GM23338 (cell line): ENCODE results near the gene CD40. TPM values are rescaled to one million over a fixed set of nuclear protein-coding genes. Genes with fewer than 3 reads are reported as not detected.

Source experiments
- ATAC-seq: fragments of 200-7000 bp; cut with Tn5 transposase; 3 replicates; pipeline ENCODE4 v1.9.1; 2020
- DNase-seq: peaks from one replicate; pipeline ENCODE4 v3.0.0-alpha.2; 2015; ENCODE audit warnings: low spot score
- H2AFZ ChIP-seq: fragments of 200-600 bp; sonication (generic); 2 replicates; pipeline ENCODE4 v1.8.0; 2016; ENCODE audit warnings: antibody characterized with exemption, mild to moderate bottlenecking, moderate library complexity
- H3F3A ChIP-seq: fragments of 200-600 bp; sonication (generic); replicated peaks from 2 replicates; pipeline ENCODE4 v1.8.0; 2017; ENCODE audit warnings: antibody characterized with exemption, mixed run types, low read depth
- H3K27ac ChIP-seq: fragments of 200-600 bp; sonication (generic); 2 replicates; pipeline ENCODE4 v1.6.1; 2016; ENCODE audit warnings: low read depth
- H3K27me3 ChIP-seq: fragments of 200-600 bp; sonication (generic); 2 replicates; pipeline ENCODE4 v1.8.0; 2016; ENCODE audit warnings: mild to moderate bottlenecking, mixed run types, moderate library complexity; ENCODE audit not compliant: insufficient read depth
- H3K36me3 ChIP-seq: fragments of 200-600 bp; sonication (generic); 2 replicates; pipeline ENCODE4 v1.8.0; 2016; ENCODE audit warnings: mild to moderate bottlenecking; ENCODE audit not compliant: insufficient read depth
- H3K4me1 ChIP-seq: fragments of 200-600 bp; sonication (generic); 2 replicates; pipeline ENCODE4 v1.8.0; 2016; ENCODE audit warnings: mild to moderate bottlenecking, moderate library complexity; ENCODE audit not compliant: insufficient read depth
- H3K4me2 ChIP-seq: fragments of 200-600 bp; sonication (generic); 2 replicates; pipeline ENCODE4 v1.7.1; 2017; ENCODE audit warnings: mixed run types
- H3K4me3 ChIP-seq: fragments of 200-600 bp; sonication (generic); 2 replicates; pipeline ENCODE4 v1.6.1; 2016; ENCODE audit warnings: mixed run types
- H3K79me2 ChIP-seq: fragments of 200-600 bp; sonication (generic); replicated peaks from 2 replicates; pipeline ENCODE4 v1.8.0; 2017; ENCODE audit warnings: mild to moderate bottlenecking; ENCODE audit not compliant: insufficient read depth
- H3K9me2 ChIP-seq: fragments of 200-600 bp; sonication (generic); 2 replicates; pipeline ENCODE4 v1.8.0; 2017; ENCODE audit not compliant: insufficient read depth
- H4K20me1 ChIP-seq: fragments of 200-600 bp; sonication (generic); replicated peaks from 2 replicates; pipeline ENCODE4 v1.8.0; 2017; ENCODE audit warnings: mild to moderate bottlenecking; ENCODE audit not compliant: insufficient read depth
- H3K27ac Mint-ChIP-seq: 2 replicates; pipeline ENCODE4 v1.8.0; 2020; ENCODE audit warnings: inconsistent platforms, mild to moderate bottlenecking, moderate library complexity, mixed read lengths
- H3K27me3 Mint-ChIP-seq: 3 replicates; pipeline ENCODE4 v1.8.0; 2022; ENCODE audit warnings: low read depth, mild to moderate bottlenecking, moderate library complexity, mixed read lengths, inconsistent platforms; ENCODE audit not compliant: insufficient read depth, poor library complexity
- H3K36me3 Mint-ChIP-seq: 3 replicates; pipeline ENCODE4 v1.8.0; 2021; ENCODE audit warnings: low read depth, mild to moderate bottlenecking, inconsistent platforms, moderate library complexity, mixed read lengths
- H3K4me1 Mint-ChIP-seq: 3 replicates; pipeline ENCODE4 v1.8.0; 2020; ENCODE audit warnings: mild to moderate bottlenecking, inconsistent platforms, mixed read lengths
- H3K4me3 Mint-ChIP-seq: 3 replicates; pipeline ENCODE4 v1.8.0; 2021; ENCODE audit warnings: moderate library complexity, mild to moderate bottlenecking, inconsistent platforms, mixed read lengths
- H3K9me3 Mint-ChIP-seq: 3 replicates; pipeline ENCODE4 v1.8.0; 2020; ENCODE audit warnings: moderate library complexity, mild to moderate bottlenecking, inconsistent platforms, mixed read lengths
- CREB1 ChIP-seq: fragments of 250-450 bp; sonication (Bioruptor Pico); IDR thresholded peaks from 2 replicates; pipeline ENCODE4 v1.5.0; 2020; ENCODE audit warnings: low read depth, mild to moderate bottlenecking, moderate library complexity
- EZH2 ChIP-seq: fragments of 200-600 bp; sonication (generic); IDR thresholded peaks from one replicate; pipeline ENCODE4 v1.8.0; 2017; ENCODE audit warnings: antibody characterized with exemption, mild to moderate bottlenecking, low read depth; ENCODE audit not compliant: unreplicated experiment
- POLR2AphosphoS5 ChIP-seq: IDR thresholded peaks from 2 replicates; pipeline ENCODE4 v1.6.1; 2016; ENCODE audit warnings: antibody characterized with exemption, low read depth
- STAT1 ChIP-seq: IDR thresholded peaks from one replicate; pipeline ENCODE4 v1.6.1; 2016; ENCODE audit warnings: antibody characterized with exemption; ENCODE audit not compliant: unreplicated experiment
- ZNF114 ChIP-seq: fragments of 250-450 bp; sonication (Bioruptor Pico); IDR thresholded peaks from 2 replicates; pipeline ENCODE4 v1.5.0; 2020; ENCODE audit warnings: mild to moderate bottlenecking, moderate library complexity
- ZNF331 ChIP-seq: fragments of 250-450 bp; sonication (Bioruptor Pico); IDR thresholded peaks from 2 replicates; pipeline ENCODE4 v1.5.0; 2020; ENCODE audit warnings: low read depth, mild to moderate bottlenecking, moderate library complexity
- long read RNA-seq: library from polyadenylated mRNA; unstranded; transcript quantifications from one replicate; pipeline ENCODE4 v2.0.0, GENCODE V29; 2020; ENCODE audit not compliant: unreplicated experiment
- polyA plus RNA-seq: library from polyadenylated mRNA; unstranded; fragments of >200 nt; fragmentation: Nextera tagmentation; extraction: Ambion mirVana; gene quantifications from 2 replicates; pipeline ENCODE4 v1.2.1, GENCODE V29; 2016
- total RNA-seq: library from RNA; depleted of rRNA; stranded (reverse); fragments of >200 nt; shearing (Covaris generic); gene quantifications from 2 replicates; pipeline ENCODE4 v1.2.3, GENCODE V29; 2014; rRNA removed
- TF ChIP-seq, protein P1 (sequence below), 2 experiments: fragments of 200-600 bp in 1 of 2; sonication (generic) in 1 of 2; conservative IDR thresholded peaks; 2 replicates each; pipeline versions ENCODE4 v1.5.1 to v1.6.1; 2016 to 2017; ENCODE audit warnings: antibody characterized with exemption in 2 of 2, low read depth in 2 of 2, mild to moderate bottlenecking in 2 of 2, moderate library complexity in 1 of 2
- TF ChIP-seq, protein P2 (sequence below): fragments of 250-450 bp; sonication (Bioruptor Pico); IDR thresholded peaks from 2 replicates; pipeline ENCODE4 v1.5.0; 2020; ENCODE audit warnings: mild to moderate bottlenecking, moderate library complexity

CD40 gene
- total RNA-seq (9.9 and 15.4 TPM in 2 replicates), polyA plus RNA-seq (17.9 and 18.9 TPM in 2 replicates)
- long read RNA-seq, transcript CD40-202 (9 exons, 1,729 nt) = major isoform, 10 of 18 reads
- long read RNA-seq, partial matches to known transcripts = 0 of 18 reads
- long read RNA-seq, other reads (novel, unspliced or antisense) = 8 of 18 reads

DNA sequence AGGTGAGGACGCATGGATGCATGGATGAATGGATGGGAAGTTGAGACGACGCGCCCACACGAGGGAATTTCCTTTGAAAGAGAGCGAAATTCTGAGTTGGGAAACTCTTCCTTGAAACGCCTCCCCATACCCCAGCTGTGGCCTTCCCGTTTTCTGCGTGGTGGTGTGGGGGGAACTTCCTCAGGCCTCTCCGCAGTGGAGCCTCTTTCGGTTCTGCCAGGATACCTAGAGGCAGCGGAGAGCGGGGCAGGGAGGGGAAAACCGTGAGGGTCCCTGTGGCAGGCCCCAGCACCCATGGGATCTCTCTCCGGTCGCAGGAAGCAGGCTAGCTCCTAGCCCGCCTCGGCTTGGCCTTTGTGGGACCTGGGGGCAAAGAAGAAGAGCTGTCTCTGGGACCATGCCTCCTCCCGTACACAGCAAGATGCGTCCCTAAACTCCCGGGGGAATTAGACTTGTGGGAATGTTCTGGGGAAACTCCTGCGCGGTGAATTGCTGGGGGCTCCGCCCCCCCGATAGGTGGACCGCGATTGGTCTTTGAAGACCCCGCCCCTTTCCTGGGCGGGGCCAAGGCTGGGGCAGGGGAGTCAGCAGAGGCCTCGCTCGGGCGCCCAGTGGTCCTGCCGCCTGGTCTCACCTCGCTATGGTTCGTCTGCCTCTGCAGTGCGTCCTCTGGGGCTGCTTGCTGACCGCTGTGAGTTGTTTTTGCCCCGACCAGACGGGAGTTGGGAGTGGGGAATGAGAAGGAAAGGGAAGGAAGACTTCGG, at the start of gene CD40:
Gene CD40 (plus strand): TSS at position 611 of the 764 bp plus-strand sequence. CDS start 30 bp downstream, at position 641.
- Histone ChIP-seq H3K36me3 (no peaks in the 10 kb centered on the region), H3F3A (0 out of 2 replicates have a peak, but pooled peaks cover 3% of the 10 kb centered on the region), H3K4me2 (peak within 1 kb of the TSS; percentile 95), H3K4me3 (peak within 1 kb of the TSS; percentile 78), H3K27me3 (peaks cover 27% of the 10 kb centered on the region), H3K27ac (no peak within 1 kb of the TSS), H3K79me2 (no peaks in the 10 kb centered on the region), H2AFZ (peak within 1 kb of the TSS; percentile 96), H4K20me1 (peaks cover 19% of the 10 kb centered on the region; the same call in 1 of the 2 replicates), H3K9me2 (no peaks in the 10 kb centered on the region), H3K4me1 (peaks cover 7% of the 10 kb centered on the region)
- TF ChIP-seq POLR2AphosphoS5 (peak; percentile 94), ZNF331 (CRISPR knock-in tag) (no peak)
- TF ChIP-seq, protein P1, sequence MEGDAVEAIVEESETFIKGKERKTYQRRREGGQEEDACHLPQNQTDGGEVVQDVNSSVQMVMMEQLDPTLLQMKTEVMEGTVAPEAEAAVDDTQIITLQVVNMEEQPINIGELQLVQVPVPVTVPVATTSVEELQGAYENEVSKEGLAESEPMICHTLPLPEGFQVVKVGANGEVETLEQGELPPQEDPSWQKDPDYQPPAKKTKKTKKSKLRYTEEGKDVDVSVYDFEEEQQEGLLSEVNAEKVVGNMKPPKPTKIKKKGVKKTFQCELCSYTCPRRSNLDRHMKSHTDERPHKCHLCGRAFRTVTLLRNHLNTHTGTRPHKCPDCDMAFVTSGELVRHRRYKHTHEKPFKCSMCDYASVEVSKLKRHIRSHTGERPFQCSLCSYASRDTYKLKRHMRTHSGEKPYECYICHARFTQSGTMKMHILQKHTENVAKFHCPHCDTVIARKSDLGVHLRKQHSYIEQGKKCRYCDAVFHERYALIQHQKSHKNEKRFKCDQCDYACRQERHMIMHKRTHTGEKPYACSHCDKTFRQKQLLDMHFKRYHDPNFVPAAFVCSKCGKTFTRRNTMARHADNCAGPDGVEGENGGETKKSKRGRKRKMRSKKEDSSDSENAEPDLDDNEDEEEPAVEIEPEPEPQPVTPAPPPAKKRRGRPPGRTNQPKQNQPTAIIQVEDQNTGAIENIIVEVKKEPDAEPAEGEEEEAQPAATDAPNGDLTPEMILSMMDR (conservative IDR thresholded peaks at IDR 0.05; ENCODE audit: low read depth in 2 of 2) = no peak
- H3K4me1 Mint-ChIP-seq = peaks cover 5% of the 10 kb centered on the region; the same call in 2 of the 3 replicates
- peak within 1 kb of the TSS; percentile 90 for H3K4me3 Mint-ChIP-seq
- peaks cover 7% of the 10 kb centered on the region for H3K36me3 Mint-ChIP-seq
- H3K27me3 Mint-ChIP-seq = peaks cover 19% of the 10 kb centered on the region
- peak; percentile 96 for DNase-seq
- peak; percentile 95 for ATAC-seq
- H3K27ac Mint-ChIP-seq = peak within 1 kb of the TSS; percentile 64; the same call in 1 of the 2 replicates
- H3K9me3 Mint-ChIP-seq = no peaks in the 10 kb centered on the region

DNA sequence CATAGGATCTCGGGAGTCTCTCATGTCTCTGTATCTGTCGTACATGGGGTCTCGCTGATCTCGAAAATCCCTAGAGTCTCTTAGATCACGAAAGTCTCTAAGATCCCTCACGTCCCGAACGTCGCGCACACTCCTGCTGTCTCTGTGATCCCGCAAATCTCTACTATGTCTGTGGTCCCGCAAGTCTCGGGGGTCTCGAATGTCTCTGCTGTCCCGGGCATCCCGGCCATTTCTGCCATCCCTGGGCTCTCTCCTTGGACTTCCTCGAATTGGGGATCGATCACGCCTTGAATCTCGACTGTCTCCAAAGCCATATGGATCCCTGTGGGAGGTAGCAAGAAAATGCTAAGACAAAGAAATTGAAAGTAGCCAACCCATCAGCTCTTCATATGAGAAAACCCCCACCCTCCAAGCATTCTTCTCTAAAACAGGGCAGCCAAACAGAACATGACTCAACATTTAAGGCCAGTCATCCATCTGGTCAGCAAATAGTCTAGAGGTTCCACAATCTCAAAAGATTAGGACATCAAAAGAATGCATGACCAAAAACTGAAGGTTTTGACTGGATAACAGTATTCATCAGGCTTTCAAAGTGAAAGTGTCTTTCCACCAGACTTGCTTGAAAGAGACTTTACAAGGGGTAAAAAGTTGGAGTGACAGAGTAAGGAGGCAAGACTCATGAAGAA, 47.8 kb upstream of the CD40 start:
- Histone ChIP-seq H3K4me2 (no peak overlapping the region), H3K9me2 (no peaks in the 10 kb centered on the region), H3K4me1 (peaks cover 25% of the 10 kb centered on the region), H3K27ac (no peak overlapping the region), H3K36me3 (peaks cover 18% of the 10 kb centered on the region; the same call in 1 of the 2 replicates), H3K4me3 (no peak overlapping the region), H4K20me1 (peaks cover 5% of the 10 kb centered on the region), H3F3A (peaks cover 6% of the 10 kb centered on the region; the same call in 1 of the 2 replicates), H3K79me2 (peaks cover 10% of the 10 kb centered on the region), H2AFZ (no peak overlapping the region), H3K27me3 (no peaks in the 10 kb centered on the region)
- Mint-ChIP-seq H3K27me3 (no peaks in the 10 kb centered on the region), H3K4me3 (no peak overlapping the region), H3K36me3 (peaks cover 37% of the 10 kb centered on the region; the same call in 2 of the 3 replicates), H3K27ac (no peak overlapping the region), H3K9me3 (no peaks in the 10 kb centered on the region), H3K4me1 (no peaks in the 10 kb centered on the region; the same call in none of the 3 replicates)
- DNase-seq (no peak), ATAC-seq (no peak)
- TF ChIP-seq, protein P2, sequence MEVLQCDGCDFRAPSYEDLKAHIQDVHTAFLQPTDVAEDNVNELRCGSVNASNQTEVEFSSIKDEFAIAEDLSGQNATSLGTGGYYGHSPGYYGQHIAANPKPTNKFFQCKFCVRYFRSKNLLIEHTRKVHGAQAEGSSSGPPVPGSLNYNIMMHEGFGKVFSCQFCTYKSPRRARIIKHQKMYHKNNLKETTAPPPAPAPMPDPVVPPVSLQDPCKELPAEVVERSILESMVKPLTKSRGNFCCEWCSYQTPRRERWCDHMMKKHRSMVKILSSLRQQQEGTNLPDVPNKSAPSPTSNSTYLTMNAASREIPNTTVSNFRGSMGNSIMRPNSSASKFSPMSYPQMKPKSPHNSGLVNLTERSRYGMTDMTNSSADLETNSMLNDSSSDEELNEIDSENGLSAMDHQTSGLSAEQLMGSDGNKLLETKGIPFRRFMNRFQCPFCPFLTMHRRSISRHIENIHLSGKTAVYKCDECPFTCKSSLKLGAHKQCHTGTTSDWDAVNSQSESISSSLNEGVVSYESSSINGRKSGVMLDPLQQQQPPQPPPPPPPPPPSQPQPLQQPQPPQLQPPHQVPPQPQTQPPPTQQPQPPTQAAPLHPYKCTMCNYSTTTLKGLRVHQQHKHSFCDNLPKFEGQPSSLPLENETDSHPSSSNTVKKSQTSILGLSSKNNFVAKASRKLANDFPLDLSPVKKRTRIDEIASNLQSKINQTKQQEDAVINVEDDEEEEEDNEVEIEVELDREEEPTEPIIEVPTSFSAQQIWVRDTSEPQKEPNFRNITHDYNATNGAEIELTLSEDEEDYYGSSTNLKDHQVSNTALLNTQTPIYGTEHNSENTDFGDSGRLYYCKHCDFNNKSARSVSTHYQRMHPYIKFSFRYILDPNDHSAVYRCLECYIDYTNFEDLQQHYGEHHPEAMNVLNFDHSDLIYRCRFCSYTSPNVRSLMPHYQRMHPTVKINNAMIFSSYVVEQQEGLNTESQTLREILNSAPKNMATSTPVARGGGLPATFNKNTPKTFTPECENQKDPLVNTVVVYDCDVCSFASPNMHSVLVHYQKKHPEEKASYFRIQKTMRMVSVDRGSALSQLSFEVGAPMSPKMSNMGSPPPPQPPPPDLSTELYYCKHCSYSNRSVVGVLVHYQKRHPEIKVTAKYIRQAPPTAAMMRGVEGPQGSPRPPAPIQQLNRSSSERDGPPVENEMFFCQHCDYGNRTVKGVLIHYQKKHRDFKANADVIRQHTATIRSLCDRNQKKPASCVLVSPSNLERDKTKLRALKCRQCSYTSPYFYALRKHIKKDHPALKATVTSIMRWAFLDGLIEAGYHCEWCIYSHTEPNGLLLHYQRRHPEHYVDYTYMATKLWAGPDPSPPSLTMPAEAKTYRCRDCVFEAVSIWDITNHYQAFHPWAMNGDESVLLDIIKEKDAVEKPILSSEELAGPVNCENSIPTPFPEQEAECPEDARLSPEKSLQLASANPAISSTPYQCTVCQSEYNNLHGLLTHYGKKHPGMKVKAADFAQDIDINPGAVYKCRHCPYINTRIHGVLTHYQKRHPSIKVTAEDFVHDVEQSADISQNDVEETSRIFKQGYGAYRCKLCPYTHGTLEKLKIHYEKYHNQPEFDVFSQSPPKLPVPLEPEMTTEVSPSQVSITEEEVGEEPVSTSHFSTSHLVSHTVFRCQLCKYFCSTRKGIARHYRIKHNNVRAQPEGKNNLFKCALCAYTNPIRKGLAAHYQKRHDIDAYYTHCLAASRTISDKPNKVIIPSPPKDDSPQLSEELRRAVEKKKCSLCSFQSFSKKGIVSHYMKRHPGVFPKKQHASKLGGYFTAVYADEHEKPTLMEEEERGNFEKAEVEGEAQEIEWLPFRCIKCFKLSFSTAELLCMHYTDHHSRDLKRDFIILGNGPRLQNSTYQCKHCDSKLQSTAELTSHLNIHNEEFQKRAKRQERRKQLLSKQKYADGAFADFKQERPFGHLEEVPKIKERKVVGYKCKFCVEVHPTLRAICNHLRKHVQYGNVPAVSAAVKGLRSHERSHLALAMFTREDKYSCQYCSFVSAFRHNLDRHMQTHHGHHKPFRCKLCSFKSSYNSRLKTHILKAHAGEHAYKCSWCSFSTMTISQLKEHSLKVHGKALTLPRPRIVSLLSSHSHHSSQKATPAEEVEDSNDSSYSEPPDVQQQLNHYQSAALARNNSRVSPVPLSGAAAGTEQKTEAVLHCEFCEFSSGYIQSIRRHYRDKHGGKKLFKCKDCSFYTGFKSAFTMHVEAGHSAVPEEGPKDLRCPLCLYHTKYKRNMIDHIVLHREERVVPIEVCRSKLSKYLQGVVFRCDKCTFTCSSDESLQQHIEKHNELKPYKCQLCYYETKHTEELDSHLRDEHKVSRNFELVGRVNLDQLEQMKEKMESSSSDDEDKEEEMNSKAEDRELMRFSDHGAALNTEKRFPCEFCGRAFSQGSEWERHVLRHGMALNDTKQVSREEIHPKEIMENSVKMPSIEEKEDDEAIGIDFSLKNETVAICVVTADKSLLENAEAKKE (CRISPR knock-in tag) = no peak
- TF ChIP-seq CREB1 (CRISPR knock-in tag) (no peak), ZNF114 (CRISPR knock-in tag) (no peak), POLR2AphosphoS5 (no peak), EZH2 (no peak), ZNF331 (CRISPR knock-in tag) (no peak), STAT1 (no peak)
